ENCODE data around the gene AAK1. TPM values are rescaled to one million over a fixed set of nuclear protein-coding genes. Genes with fewer than 3 reads are reported as not detected.
"Not testable (repeated sequence)": the region's sequence is repeated elsewhere in the genome, so short reads cannot be mapped to it uniquely, and the experiment has no call there.

Gene AAK1
- total RNA-seq, 1 experiment from 2014 or later = 40.5 TPM

GRCh38 chr2:69665152-69665551 is 21.6 kb upstream of the AAK1 start:
- POLR2A ChIA-PET (ENCODE audit: low non-redundant PET) = no interaction called here
- TF ChIP-seq EZH2 (IDR thresholded peaks at IDR 0.05; ENCODE audit: borderline replicate concordance, low read depth, low read length, poor library complexity, severe bottlenecking) (no peak), CTCF (conservative IDR thresholded peaks at IDR 0.05; ENCODE audit: low read depth, low read length) (no peak)
- no TSS peak for BruUV-seq (replicated peaks)
- CTCF ChIA-PET = no interaction called here
- DNase-seq (ENCODE audit: low spot score) = no peak
- Histone ChIP-seq H3K27ac (ENCODE audit: low read depth, low read length, poor library complexity, severe bottlenecking) (no peak overlapping the region), H3K27me3 (replicated peaks; ENCODE audit: insufficient read depth, low read depth, low read length, poor library complexity) (no peaks in the 10 kb centered on the region), H3K4me1 (ENCODE audit: insufficient read depth, low read length, poor library complexity, severe bottlenecking) (no peaks in the 10 kb centered on the region), H3K36me3 (ENCODE audit: insufficient read depth, low read length, poor library complexity, severe bottlenecking) (no peaks in the 10 kb centered on the region), H3K9me3 (ENCODE audit: low read depth, low read length, poor library complexity, severe bottlenecking) (no peaks in the 10 kb centered on the region), H3K4me3 (ENCODE audit: low read depth, low read length, poor library complexity, severe bottlenecking) (no peak overlapping the region)
- intact Hi-C loops (cut with micrococcal nuclease; ENCODE audit: unreplicated experiment) = no loop called here

GRCh38 chr2:69663860-69664259 is 20.3 kb upstream of the AAK1 start:
- POLR2A ChIA-PET (ENCODE audit: low non-redundant PET) = no interaction called here
- intact Hi-C loops (cut with micrococcal nuclease; ENCODE audit: unreplicated experiment) = no loop called here
- Histone ChIP-seq H3K36me3 (ENCODE audit: insufficient read depth, low read length, poor library complexity, severe bottlenecking) (no peaks in the 10 kb centered on the region), H3K27ac (ENCODE audit: low read depth, low read length, poor library complexity, severe bottlenecking) (no peak overlapping the region), H3K4me1 (ENCODE audit: insufficient read depth, low read length, poor library complexity, severe bottlenecking) (no peaks in the 10 kb centered on the region), H3K9me3 (ENCODE audit: low read depth, low read length, poor library complexity, severe bottlenecking) (no peaks in the 10 kb centered on the region), H3K4me3 (ENCODE audit: low read depth, low read length, poor library complexity, severe bottlenecking) (no peak overlapping the region), H3K27me3 (replicated peaks; ENCODE audit: insufficient read depth, low read depth, low read length, poor library complexity) (no peaks in the 10 kb centered on the region)
- no peak for DNase-seq (ENCODE audit: low spot score)
- BruUV-seq (replicated peaks) = no TSS peak
- CTCF ChIA-PET = no interaction called here
- TF ChIP-seq EZH2 (IDR thresholded peaks at IDR 0.05; ENCODE audit: borderline replicate concordance, low read depth, low read length, poor library complexity, severe bottlenecking) = no peak
- TF ChIP-seq CTCF (conservative IDR thresholded peaks at IDR 0.05; ENCODE audit: low read depth, low read length) = no peak

- DNase-seq (ENCODE audit: low spot score); H3K36me3 ChIP-seq (ENCODE audit: insufficient read depth, low read length, poor library complexity, severe bottlenecking); H3K4me3 ChIP-seq (ENCODE audit: low read depth, low read length, poor library complexity, severe bottlenecking); H3K27me3 ChIP-seq (replicated peaks; ENCODE audit: insufficient read depth, low read depth, low read length, poor library complexity); CTCF ChIA-PET; BruUV-seq (replicated peaks); H3K4me1 ChIP-seq (ENCODE audit: insufficient read depth, low read length, poor library complexity, severe bottlenecking); POLR2A ChIA-PET (ENCODE audit: low non-redundant PET); H3K9me3 ChIP-seq (ENCODE audit: low read depth, low read length, poor library complexity, severe bottlenecking); intact Hi-C loops (cut with micrococcal nuclease; ENCODE audit: unreplicated experiment); H3K27ac ChIP-seq (ENCODE audit: low read depth, low read length, poor library complexity, severe bottlenecking): not testable (repeated sequence)
These were observed 19.0 kb upstream of the AAK1 start for GRCh38 chr2:69662547-69662946.

GRCh38 chr2:69660637-69661036 is 17.1 kb upstream of the AAK1 start:
- Histone ChIP-seq H3K27me3 (replicated peaks; ENCODE audit: insufficient read depth, low read depth, low read length, poor library complexity) (no peaks in the 10 kb centered on the region), H3K9me3 (ENCODE audit: low read depth, low read length, poor library complexity, severe bottlenecking) (no peaks in the 10 kb centered on the region), H3K27ac (ENCODE audit: low read depth, low read length, poor library complexity, severe bottlenecking) (no peak overlapping the region), H3K4me1 (ENCODE audit: insufficient read depth, low read length, poor library complexity, severe bottlenecking) (no peaks in the 10 kb centered on the region), H3K4me3 (ENCODE audit: low read depth, low read length, poor library complexity, severe bottlenecking) (no peak overlapping the region), H3K36me3 (ENCODE audit: insufficient read depth, low read length, poor library complexity, severe bottlenecking) (no peaks in the 10 kb centered on the region)
- intact Hi-C loops (cut with micrococcal nuclease; ENCODE audit: unreplicated experiment) = no loop called here
- POLR2A ChIA-PET (ENCODE audit: low non-redundant PET) = no interaction called here
- no peak for TF ChIP-seq CTCF (conservative IDR thresholded peaks at IDR 0.05; ENCODE audit: low read depth, low read length)
- TF ChIP-seq EZH2 (IDR thresholded peaks at IDR 0.05; ENCODE audit: borderline replicate concordance, low read depth, low read length, poor library complexity, severe bottlenecking) = no peak
- no peak for DNase-seq (ENCODE audit: low spot score)
- CTCF ChIA-PET = no interaction called here
- BruUV-seq (replicated peaks) = no TSS peak

Data from A673 (cell line).